Caco-2 (cell line): ENCODE data around the gene BARHL1. TPM values are rescaled to one million over a fixed set of nuclear protein-coding genes. Genes with fewer than 3 reads are reported as not detected.

Experiments used
- BruUV-seq: library from RNA; stranded (reverse); fragments of 400-500 nt; replicated peaks from 2 replicates; lab custom pipeline; 2021; lab: Mats Ljungman, UMichigan
- CTCF ChIA-PET: fragments of 300-600 bp; sonication (Branson Sonifier 250); formaldehyde crosslinking; loops from one replicate; lab custom pipeline; 2022; ENCODE audit warnings: antibody characterized with exemption; lab: Charles Lee
- POLR2A ChIA-PET: fragments of 300-600 bp; sonication (Branson Sonifier 250); formaldehyde crosslinking; loops from one replicate; lab custom pipeline; 2022; ENCODE audit warnings: antibody characterized with exemption; lab: Charles Lee
- DNase-seq, 2 experiments: peaks; one replicate each; pipeline versions ENCODE4 v3.0.0 to v3.0.0-alpha.2; 2020 to 2022
- H3K27me3 ChIP-seq: replicated peaks from 2 replicates; pipeline ENCODE4 v1.6.0; 2011; ENCODE audit warnings: low read length; ENCODE audit not compliant: control insufficient read depth, insufficient read depth
- H3K36me3 ChIP-seq: 2 replicates; pipeline ENCODE4 v1.5.1; 2011; ENCODE audit warnings: low read length; ENCODE audit not compliant: control insufficient read depth, insufficient read depth
- H3K4me1 ChIP-seq: fragments of 250-450 bp; sonication (Bioruptor Pico); 2 replicates; pipeline ENCODE4 v1.5.1; 2020; ENCODE audit warnings: mild to moderate bottlenecking
- H3K4me3 ChIP-seq: 2 replicates; pipeline ENCODE4 v1.5.1; 2011; ENCODE audit warnings: low read depth, mild to moderate bottlenecking, control low read depth, low read length
- H3K9me3 ChIP-seq: fragments of 250-450 bp; sonication (Bioruptor Pico); 2 replicates; pipeline ENCODE4 v1.5.1; 2020; ENCODE audit warnings: mild to moderate bottlenecking, moderate library complexity
- H3K27ac Mint-ChIP-seq: one replicate; pipeline ENCODE4 v1.8.0; 2022; ENCODE audit warnings: mixed read lengths; ENCODE audit not compliant: unreplicated experiment
- H3K27me3 Mint-ChIP-seq: one replicate; pipeline ENCODE4 v1.8.0; 2022; ENCODE audit warnings: mixed read lengths; ENCODE audit not compliant: insufficient read depth, unreplicated experiment
- H3K36me3 Mint-ChIP-seq: one replicate; pipeline ENCODE4 v1.8.0; 2022; ENCODE audit warnings: mild to moderate bottlenecking, mixed read lengths; ENCODE audit not compliant: insufficient read depth, unreplicated experiment
- H3K4me1 Mint-ChIP-seq: one replicate; pipeline ENCODE4 v1.8.0; 2022; ENCODE audit warnings: low read depth, mixed read lengths; ENCODE audit not compliant: unreplicated experiment
- H3K4me3 Mint-ChIP-seq: one replicate; pipeline ENCODE4 v1.8.0; 2022; ENCODE audit warnings: mild to moderate bottlenecking, moderate library complexity, mixed read lengths; ENCODE audit not compliant: unreplicated experiment
- H3K9me3 Mint-ChIP-seq: one replicate; pipeline ENCODE4 v1.8.0; 2022; ENCODE audit warnings: mixed read lengths; ENCODE audit not compliant: unreplicated experiment
- intact Hi-C: fragments of 100-400 bp; cut with micrococcal nuclease; formaldehyde crosslinking; loops from one replicate; pipeline ENCODE4 v1.10.0; 2022; ENCODE audit not compliant: unreplicated experiment
- total RNA-seq: library from RNA; stranded (reverse); gene quantifications from 2 replicates; pipeline ENCODE4 v1.2.3, GENCODE V29; 2022
- TF ChIP-seq, protein P1 (sequence below), 2 experiments: fragments of 200-600 bp in 1 of 2; IDR thresholded peaks; 1 replicate in 1 of 2; 2 replicates in 1 of 2; pipeline versions ENCODE4 v1.5.1 to v1.8.0; 2011 to 2022; ENCODE audit warnings: antibody characterized with exemption in 1 of 2, control low read depth in 1 of 2, inconsistent platforms in 1 of 2, low read depth in 1 of 2, low read length in 1 of 2, mild to moderate bottlenecking in 1 of 2, moderate library complexity in 1 of 2; ENCODE audit not compliant: insufficient read depth in 1 of 2, severe bottlenecking in 1 of 2, unreplicated experiment in 1 of 2

BARHL1 gene
- total RNA-seq, 1 experiment from 2014 or later: not detected

DNA sequence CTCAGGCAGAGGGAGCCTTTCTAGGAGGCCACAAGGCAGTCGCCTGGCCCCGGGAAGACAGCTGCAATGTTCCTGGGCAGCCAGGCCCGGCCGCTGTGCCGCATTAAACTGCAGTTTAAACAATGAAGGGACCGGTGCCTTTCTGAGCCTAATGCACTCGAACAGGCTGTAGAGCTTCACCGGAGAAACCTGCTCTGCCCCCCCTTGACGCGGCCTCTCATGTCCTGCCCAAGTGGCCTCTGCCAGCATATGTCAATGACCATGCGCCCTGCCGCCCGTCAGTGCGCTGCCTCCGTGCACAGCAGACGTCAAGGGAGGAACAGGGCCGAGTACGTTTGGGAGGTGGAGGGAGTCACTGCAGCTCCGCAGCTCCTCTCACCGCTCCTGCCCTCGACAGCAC, 38.4 kb upstream of the BARHL1 start:
- ChIA-PET POLR2A (no interaction called here), CTCF (no interaction called here)
- Histone ChIP-seq H3K4me3 (no peak overlapping the region), H3K4me1 (no peaks in the 10 kb centered on the region), H3K36me3 (no peaks in the 10 kb centered on the region), H3K9me3 (no peaks in the 10 kb centered on the region), H3K27me3 (no peaks in the 10 kb centered on the region)
- H3K27me3 Mint-ChIP-seq: no peaks in the 10 kb centered on the region
- H3K4me1 Mint-ChIP-seq: no peaks in the 10 kb centered on the region
- BruUV-seq: no TSS peak
- H3K9me3 Mint-ChIP-seq: no peaks in the 10 kb centered on the region
- no peak for DNase-seq
- no peak overlapping the region for H3K27ac Mint-ChIP-seq
- H3K4me3 Mint-ChIP-seq: no peak overlapping the region
- TF ChIP-seq, protein P1, sequence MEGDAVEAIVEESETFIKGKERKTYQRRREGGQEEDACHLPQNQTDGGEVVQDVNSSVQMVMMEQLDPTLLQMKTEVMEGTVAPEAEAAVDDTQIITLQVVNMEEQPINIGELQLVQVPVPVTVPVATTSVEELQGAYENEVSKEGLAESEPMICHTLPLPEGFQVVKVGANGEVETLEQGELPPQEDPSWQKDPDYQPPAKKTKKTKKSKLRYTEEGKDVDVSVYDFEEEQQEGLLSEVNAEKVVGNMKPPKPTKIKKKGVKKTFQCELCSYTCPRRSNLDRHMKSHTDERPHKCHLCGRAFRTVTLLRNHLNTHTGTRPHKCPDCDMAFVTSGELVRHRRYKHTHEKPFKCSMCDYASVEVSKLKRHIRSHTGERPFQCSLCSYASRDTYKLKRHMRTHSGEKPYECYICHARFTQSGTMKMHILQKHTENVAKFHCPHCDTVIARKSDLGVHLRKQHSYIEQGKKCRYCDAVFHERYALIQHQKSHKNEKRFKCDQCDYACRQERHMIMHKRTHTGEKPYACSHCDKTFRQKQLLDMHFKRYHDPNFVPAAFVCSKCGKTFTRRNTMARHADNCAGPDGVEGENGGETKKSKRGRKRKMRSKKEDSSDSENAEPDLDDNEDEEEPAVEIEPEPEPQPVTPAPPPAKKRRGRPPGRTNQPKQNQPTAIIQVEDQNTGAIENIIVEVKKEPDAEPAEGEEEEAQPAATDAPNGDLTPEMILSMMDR (IDR thresholded peaks at IDR 0.05; ENCODE audit: insufficient read depth in 1 of 2, low read depth in 1 of 2, low read length in 1 of 2, severe bottlenecking in 1 of 2, unreplicated experiment in 1 of 2): no peak
- no peaks in the 10 kb centered on the region for H3K36me3 Mint-ChIP-seq
- intact Hi-C loops: no loop called here

DNA sequence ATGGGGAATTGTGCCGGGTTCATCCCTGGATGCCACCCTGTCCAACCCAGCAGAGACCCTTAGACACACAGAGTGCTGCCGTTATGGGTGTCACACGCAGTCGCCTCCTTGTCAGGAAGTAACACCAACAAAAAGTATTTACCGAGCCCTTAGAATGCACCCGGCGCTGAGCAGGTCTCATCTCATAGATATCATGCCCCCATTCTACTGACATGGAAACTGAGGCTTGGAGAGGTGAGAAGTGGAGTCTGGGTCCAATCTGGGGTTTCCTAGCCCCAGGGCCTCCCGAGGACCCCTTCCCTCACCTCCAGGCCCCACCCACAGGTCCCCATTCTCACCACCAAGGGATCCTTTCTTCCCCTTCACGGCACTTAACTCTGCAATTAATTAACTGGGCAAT, 36.8 kb upstream of the BARHL1 start:
- H3K36me3 Mint-ChIP-seq: no peaks in the 10 kb centered on the region
- ChIA-PET CTCF (no interaction called here), POLR2A (no interaction called here)
- Histone ChIP-seq H3K9me3 (no peaks in the 10 kb centered on the region), H3K27me3 (no peaks in the 10 kb centered on the region), H3K36me3 (no peaks in the 10 kb centered on the region), H3K4me3 (no peak overlapping the region), H3K4me1 (no peaks in the 10 kb centered on the region)
- no TSS peak for BruUV-seq
- DNase-seq: no peak
- intact Hi-C loops: no loop called here
- TF ChIP-seq, protein P1 (IDR thresholded peaks at IDR 0.05; ENCODE audit: insufficient read depth in 1 of 2, low read depth in 1 of 2, low read length in 1 of 2, severe bottlenecking in 1 of 2, unreplicated experiment in 1 of 2): no peak
- H3K27ac Mint-ChIP-seq: no peak overlapping the region
- H3K4me3 Mint-ChIP-seq: no peak overlapping the region
- no peaks in the 10 kb centered on the region for H3K4me1 Mint-ChIP-seq
- no peaks in the 10 kb centered on the region for H3K27me3 Mint-ChIP-seq
- H3K9me3 Mint-ChIP-seq: no peaks in the 10 kb centered on the region

DNA sequence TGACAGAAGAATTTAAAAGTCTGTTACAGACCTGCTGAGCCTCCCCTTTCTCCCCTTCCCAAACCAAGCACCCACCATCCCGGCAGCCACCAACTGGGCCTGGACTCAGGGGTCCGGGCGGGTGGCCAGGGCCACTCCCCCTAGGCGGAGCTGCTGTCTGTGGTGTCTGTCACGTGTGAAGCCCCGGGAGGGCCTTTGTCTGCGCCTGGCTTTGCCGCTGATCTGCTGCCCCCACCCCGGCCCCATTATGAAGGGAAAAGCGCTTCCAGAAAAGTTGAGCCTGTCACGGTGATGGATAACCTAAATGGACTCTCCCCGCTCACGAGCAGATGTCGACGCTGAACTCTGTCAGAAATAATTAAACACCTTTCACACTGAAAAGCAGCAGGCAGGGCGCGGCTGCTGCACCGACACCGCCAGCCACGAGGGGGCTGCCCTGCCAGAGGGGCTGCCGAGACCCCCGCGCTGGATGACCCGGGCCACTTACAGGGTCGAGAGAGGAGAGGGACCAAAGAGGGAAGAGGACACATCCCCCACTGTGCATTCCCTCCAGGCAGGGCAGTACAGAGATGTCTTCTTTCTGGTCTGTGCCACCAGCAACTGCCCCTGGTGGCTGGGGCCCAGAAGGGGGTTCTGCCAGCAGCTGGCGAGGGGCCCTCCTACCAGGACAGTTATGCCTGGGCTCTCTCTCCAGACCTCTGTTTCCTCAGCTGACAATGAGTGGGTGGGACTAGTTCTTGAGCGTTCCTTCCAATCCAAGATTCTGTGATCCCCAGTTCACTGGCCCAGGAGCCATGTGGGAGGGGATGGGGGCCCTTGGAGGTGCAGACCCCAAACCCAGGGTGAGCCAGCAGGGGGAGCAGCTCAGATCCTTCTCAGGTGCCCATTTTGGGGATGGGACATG, 36.0 kb upstream of the BARHL1 start:
- peak overlapping the region; percentile 23 for H3K4me3 ChIP-seq
- intact Hi-C loops: loop anchor here (1.0 kb wide), 1 partner anchor 29 kb away; no protein-coding TSS in a partner anchor
- H3K27me3 ChIP-seq: no peaks in the 10 kb centered on the region
- peak overlapping the region; percentile 58 for H3K4me3 Mint-ChIP-seq
- H3K9me3 Mint-ChIP-seq: no peaks in the 10 kb centered on the region
- H3K4me1 ChIP-seq: no peaks in the 10 kb centered on the region
- no peaks in the 10 kb centered on the region for H3K4me1 Mint-ChIP-seq
- no peak overlapping the region for H3K27ac Mint-ChIP-seq
- POLR2A ChIA-PET: no interaction called here
- H3K27me3 Mint-ChIP-seq: peaks cover 3% of the 10 kb centered on the region
- CTCF ChIA-PET: no interaction called here
- BruUV-seq: no TSS peak
- H3K36me3 ChIP-seq: no peaks in the 10 kb centered on the region
- H3K9me3 ChIP-seq: no peaks in the 10 kb centered on the region
- H3K36me3 Mint-ChIP-seq: no peaks in the 10 kb centered on the region
- DNase-seq: peak in 1 of 2 experiments; percentile 17
- TF ChIP-seq, protein P1 (IDR thresholded peaks at IDR 0.05; ENCODE audit: insufficient read depth in 1 of 2, low read depth in 1 of 2, low read length in 1 of 2, severe bottlenecking in 1 of 2, unreplicated experiment in 1 of 2): peak; percentile 57 to 65
